WTC11 (cell line): Measurements from ENCODE around the gene SYNJ2.

Experiments
- CREB1 ChIP-seq: sonication (generic); formaldehyde crosslinking; IDR thresholded peaks from 2 replicates; pipeline ENCODE4 v1.8.0; 2023; ENCODE audit warnings: mild to moderate bottlenecking, missing genetic modification reagents
- ETV6 ChIP-seq: sonication (generic); formaldehyde crosslinking; IDR thresholded peaks from 2 replicates; pipeline ENCODE4 v1.8.1; 2022; ENCODE audit warnings: mild to moderate bottlenecking, missing genetic modification reagents
- NFE2L1 ChIP-seq: sonication (generic); formaldehyde crosslinking; IDR thresholded peaks from 2 replicates; pipeline ENCODE4 v1.8.1; 2023; ENCODE audit warnings: missing genetic modification reagents
- NFYB ChIP-seq: sonication (generic); formaldehyde crosslinking; conservative IDR thresholded peaks from 2 replicates; pipeline ENCODE4 v1.8.0; 2022; ENCODE audit warnings: low read depth, missing genetic modification reagents
- NR3C1 ChIP-seq: sonication (generic); formaldehyde crosslinking; conservative IDR thresholded peaks from 2 replicates; pipeline ENCODE4 v1.8.1; 2023; ENCODE audit warnings: low read depth, mild to moderate bottlenecking, missing genetic modification reagents
- TEAD4 ChIP-seq: sonication (generic); formaldehyde crosslinking; IDR thresholded peaks from 2 replicates; pipeline ENCODE4 v1.8.0; 2022; ENCODE audit warnings: mild to moderate bottlenecking, missing genetic modification reagents
- ZNF232 ChIP-seq: sonication (generic); formaldehyde crosslinking; IDR thresholded peaks from 2 replicates; pipeline ENCODE4 v1.8.0; 2022; ENCODE audit warnings: mild to moderate bottlenecking, missing genetic modification reagents
- ZNF671 ChIP-seq: fragments of 250-450 bp; sonication (Bioruptor Pico); IDR thresholded peaks from 2 replicates; pipeline ENCODE4 v1.8.0; 2021; ENCODE audit warnings: mild to moderate bottlenecking
- TF ChIP-seq, protein P1 (sequence below): fragments of 250-450 bp; sonication (Bioruptor Pico); IDR thresholded peaks from 2 replicates; pipeline ENCODE4 v1.9.0; 2021; ENCODE audit warnings: mild to moderate bottlenecking, borderline replicate concordance
- TF ChIP-seq, protein P2 (sequence below): fragments of 200-600 bp; IDR thresholded peaks from 2 replicates; pipeline ENCODE4 v1.8.0; 2022; ENCODE audit warnings: antibody characterized with exemption
- TF ChIP-seq, protein P3 (sequence below): fragments of 250-450 bp; sonication (Bioruptor Pico); IDR thresholded peaks from 2 replicates; pipeline ENCODE4 v1.8.0; 2021; ENCODE audit warnings: mild to moderate bottlenecking
- TF ChIP-seq, protein P4 (sequence below): sonication (generic); formaldehyde crosslinking; IDR thresholded peaks from 2 replicates; pipeline ENCODE4 v1.8.0; 2022; ENCODE audit warnings: mild to moderate bottlenecking, missing genetic modification reagents
- TF ChIP-seq, protein P5 (sequence below): sonication (generic); formaldehyde crosslinking; IDR thresholded peaks from 2 replicates; pipeline ENCODE4 v1.8.1; 2023; ENCODE audit warnings: mild to moderate bottlenecking, missing genetic modification reagents, borderline replicate concordance

DNA sequence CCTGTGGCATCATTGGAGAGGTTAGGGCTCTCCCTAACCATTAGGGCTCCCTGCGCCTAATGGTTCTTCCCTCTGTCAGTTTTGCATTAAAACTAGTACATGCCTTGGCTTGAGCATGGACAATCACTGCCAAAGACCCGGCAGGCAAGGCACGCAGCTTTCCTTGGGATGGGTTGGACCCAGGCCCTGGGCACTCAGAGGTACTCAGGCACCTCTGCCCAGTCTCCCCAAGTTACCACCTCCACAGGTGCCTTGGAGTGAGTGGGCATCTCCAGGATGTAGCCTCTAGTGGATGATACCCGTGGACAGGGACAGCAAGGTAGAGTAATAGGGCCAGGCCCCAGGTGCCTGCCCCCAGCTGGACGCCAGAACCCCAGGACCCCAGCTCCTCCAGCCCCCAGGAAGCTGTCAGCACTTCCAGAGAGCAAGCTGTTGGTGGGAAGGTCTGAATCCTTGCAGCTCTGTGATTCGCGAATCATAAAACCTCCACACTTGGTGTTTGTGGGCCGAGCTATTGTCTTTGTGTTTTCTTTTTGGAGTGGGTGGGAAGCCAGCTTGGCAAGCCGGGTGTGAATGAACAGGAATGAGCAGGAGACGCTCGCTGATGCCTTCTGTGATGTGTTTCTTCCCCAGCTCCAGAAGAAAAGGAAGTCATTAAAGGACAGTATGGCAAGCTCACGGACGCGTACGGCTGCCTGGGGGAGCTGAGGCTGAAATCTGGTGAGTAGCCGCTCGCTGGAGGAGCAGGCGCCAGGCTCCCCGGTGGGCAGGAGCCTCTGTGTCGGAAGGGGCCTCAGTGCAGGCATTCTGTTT is 35.1 kb downstream of the SYNJ2 start:
- no peak for TF ChIP-seq CREB1 (CRISPR knock-in tag)
- TF ChIP-seq NFE2L1 = no peak
- TF ChIP-seq, protein P1, sequence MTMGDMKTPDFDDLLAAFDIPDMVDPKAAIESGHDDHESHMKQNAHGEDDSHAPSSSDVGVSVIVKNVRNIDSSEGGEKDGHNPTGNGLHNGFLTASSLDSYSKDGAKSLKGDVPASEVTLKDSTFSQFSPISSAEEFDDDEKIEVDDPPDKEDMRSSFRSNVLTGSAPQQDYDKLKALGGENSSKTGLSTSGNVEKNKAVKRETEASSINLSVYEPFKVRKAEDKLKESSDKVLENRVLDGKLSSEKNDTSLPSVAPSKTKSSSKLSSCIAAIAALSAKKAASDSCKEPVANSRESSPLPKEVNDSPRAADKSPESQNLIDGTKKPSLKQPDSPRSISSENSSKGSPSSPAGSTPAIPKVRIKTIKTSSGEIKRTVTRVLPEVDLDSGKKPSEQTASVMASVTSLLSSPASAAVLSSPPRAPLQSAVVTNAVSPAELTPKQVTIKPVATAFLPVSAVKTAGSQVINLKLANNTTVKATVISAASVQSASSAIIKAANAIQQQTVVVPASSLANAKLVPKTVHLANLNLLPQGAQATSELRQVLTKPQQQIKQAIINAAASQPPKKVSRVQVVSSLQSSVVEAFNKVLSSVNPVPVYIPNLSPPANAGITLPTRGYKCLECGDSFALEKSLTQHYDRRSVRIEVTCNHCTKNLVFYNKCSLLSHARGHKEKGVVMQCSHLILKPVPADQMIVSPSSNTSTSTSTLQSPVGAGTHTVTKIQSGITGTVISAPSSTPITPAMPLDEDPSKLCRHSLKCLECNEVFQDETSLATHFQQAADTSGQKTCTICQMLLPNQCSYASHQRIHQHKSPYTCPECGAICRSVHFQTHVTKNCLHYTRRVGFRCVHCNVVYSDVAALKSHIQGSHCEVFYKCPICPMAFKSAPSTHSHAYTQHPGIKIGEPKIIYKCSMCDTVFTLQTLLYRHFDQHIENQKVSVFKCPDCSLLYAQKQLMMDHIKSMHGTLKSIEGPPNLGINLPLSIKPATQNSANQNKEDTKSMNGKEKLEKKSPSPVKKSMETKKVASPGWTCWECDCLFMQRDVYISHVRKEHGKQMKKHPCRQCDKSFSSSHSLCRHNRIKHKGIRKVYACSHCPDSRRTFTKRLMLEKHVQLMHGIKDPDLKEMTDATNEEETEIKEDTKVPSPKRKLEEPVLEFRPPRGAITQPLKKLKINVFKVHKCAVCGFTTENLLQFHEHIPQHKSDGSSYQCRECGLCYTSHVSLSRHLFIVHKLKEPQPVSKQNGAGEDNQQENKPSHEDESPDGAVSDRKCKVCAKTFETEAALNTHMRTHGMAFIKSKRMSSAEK (CRISPR knock-in tag) = no peak
- TF ChIP-seq, protein P2, sequence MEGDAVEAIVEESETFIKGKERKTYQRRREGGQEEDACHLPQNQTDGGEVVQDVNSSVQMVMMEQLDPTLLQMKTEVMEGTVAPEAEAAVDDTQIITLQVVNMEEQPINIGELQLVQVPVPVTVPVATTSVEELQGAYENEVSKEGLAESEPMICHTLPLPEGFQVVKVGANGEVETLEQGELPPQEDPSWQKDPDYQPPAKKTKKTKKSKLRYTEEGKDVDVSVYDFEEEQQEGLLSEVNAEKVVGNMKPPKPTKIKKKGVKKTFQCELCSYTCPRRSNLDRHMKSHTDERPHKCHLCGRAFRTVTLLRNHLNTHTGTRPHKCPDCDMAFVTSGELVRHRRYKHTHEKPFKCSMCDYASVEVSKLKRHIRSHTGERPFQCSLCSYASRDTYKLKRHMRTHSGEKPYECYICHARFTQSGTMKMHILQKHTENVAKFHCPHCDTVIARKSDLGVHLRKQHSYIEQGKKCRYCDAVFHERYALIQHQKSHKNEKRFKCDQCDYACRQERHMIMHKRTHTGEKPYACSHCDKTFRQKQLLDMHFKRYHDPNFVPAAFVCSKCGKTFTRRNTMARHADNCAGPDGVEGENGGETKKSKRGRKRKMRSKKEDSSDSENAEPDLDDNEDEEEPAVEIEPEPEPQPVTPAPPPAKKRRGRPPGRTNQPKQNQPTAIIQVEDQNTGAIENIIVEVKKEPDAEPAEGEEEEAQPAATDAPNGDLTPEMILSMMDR = no peak
- TF ChIP-seq ETV6 = no peak
- TF ChIP-seq ZNF671 (CRISPR knock-in tag) = no peak
- TF ChIP-seq TEAD4 (CRISPR knock-in tag) = no peak
- TF ChIP-seq, protein P3, sequence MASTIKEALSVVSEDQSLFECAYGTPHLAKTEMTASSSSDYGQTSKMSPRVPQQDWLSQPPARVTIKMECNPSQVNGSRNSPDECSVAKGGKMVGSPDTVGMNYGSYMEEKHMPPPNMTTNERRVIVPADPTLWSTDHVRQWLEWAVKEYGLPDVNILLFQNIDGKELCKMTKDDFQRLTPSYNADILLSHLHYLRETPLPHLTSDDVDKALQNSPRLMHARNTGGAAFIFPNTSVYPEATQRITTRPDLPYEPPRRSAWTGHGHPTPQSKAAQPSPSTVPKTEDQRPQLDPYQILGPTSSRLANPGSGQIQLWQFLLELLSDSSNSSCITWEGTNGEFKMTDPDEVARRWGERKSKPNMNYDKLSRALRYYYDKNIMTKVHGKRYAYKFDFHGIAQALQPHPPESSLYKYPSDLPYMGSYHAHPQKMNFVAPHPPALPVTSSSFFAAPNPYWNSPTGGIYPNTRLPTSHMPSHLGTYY (CRISPR knock-in tag) = no peak
- TF ChIP-seq ZNF232 = no peak
- TF ChIP-seq NFYB (CRISPR knock-in tag) = no peak
- TF ChIP-seq, protein P4, sequence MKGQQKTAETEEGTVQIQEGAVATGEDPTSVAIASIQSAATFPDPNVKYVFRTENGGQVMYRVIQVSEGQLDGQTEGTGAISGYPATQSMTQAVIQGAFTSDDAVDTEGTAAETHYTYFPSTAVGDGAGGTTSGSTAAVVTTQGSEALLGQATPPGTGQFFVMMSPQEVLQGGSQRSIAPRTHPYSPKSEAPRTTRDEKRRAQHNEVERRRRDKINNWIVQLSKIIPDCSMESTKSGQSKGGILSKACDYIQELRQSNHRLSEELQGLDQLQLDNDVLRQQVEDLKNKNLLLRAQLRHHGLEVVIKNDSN = no peak
- no peak for TF ChIP-seq NR3C1 (CRISPR knock-in tag)
- TF ChIP-seq, protein P5, sequence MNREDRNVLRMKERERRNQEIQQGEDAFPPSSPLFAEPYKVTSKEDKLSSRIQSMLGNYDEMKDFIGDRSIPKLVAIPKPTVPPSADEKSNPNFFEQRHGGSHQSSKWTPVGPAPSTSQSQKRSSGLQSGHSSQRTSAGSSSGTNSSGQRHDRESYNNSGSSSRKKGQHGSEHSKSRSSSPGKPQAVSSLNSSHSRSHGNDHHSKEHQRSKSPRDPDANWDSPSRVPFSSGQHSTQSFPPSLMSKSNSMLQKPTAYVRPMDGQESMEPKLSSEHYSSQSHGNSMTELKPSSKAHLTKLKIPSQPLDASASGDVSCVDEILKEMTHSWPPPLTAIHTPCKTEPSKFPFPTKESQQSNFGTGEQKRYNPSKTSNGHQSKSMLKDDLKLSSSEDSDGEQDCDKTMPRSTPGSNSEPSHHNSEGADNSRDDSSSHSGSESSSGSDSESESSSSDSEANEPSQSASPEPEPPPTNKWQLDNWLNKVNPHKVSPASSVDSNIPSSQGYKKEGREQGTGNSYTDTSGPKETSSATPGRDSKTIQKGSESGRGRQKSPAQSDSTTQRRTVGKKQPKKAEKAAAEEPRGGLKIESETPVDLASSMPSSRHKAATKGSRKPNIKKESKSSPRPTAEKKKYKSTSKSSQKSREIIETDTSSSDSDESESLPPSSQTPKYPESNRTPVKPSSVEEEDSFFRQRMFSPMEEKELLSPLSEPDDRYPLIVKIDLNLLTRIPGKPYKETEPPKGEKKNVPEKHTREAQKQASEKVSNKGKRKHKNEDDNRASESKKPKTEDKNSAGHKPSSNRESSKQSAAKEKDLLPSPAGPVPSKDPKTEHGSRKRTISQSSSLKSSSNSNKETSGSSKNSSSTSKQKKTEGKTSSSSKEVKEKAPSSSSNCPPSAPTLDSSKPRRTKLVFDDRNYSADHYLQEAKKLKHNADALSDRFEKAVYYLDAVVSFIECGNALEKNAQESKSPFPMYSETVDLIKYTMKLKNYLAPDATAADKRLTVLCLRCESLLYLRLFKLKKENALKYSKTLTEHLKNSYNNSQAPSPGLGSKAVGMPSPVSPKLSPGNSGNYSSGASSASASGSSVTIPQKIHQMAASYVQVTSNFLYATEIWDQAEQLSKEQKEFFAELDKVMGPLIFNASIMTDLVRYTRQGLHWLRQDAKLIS (CRISPR knock-in tag) = no peak
